C4-2B (cell line): ENCODE measurements around the gene DCLK2.

Experiments
- ZFX ChIP-seq: fragments of 450-650 bp; IDR thresholded peaks from 2 replicates; pipeline ENCODE4 v1.6.1; 2017
- TF ChIP-seq, protein P1 (sequence below): fragments of 450-650 bp; conservative IDR thresholded peaks from 2 replicates; pipeline ENCODE4 v1.5.1; 2017; ENCODE audit warnings: mild to moderate bottlenecking

- TF ChIP-seq, protein P1, sequence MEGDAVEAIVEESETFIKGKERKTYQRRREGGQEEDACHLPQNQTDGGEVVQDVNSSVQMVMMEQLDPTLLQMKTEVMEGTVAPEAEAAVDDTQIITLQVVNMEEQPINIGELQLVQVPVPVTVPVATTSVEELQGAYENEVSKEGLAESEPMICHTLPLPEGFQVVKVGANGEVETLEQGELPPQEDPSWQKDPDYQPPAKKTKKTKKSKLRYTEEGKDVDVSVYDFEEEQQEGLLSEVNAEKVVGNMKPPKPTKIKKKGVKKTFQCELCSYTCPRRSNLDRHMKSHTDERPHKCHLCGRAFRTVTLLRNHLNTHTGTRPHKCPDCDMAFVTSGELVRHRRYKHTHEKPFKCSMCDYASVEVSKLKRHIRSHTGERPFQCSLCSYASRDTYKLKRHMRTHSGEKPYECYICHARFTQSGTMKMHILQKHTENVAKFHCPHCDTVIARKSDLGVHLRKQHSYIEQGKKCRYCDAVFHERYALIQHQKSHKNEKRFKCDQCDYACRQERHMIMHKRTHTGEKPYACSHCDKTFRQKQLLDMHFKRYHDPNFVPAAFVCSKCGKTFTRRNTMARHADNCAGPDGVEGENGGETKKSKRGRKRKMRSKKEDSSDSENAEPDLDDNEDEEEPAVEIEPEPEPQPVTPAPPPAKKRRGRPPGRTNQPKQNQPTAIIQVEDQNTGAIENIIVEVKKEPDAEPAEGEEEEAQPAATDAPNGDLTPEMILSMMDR: no peak
- TF ChIP-seq ZFX: no peak
Observed at GRCh38 chr4:150033901-150034300, 44.3 kb upstream of the DCLK2 start.
